Liver (tissue), 9 donors: Measurements from ENCODE around the gene WBP1. TPM values are rescaled to one million over a fixed set of nuclear protein-coding genes. Genes with fewer than 3 reads are reported as not detected.

Experiments
- DNase-seq: peaks from one replicate; pipeline ENCODE4 v3.0.0-alpha.2; 2017; ENCODE audit warnings: low spot score
- H3K27ac ChIP-seq, 2 donors: one replicate each; pipeline ENCODE4 v1.7.0; 2013; ENCODE audit warnings: inconsistent platforms in 2 of 2, low read length in 2 of 2, control low read depth in 1 of 2, low read depth in 1 of 2, mild to moderate bottlenecking in 1 of 2
- H3K27me3 ChIP-seq, 4 donors: one replicate each; pipeline versions ENCODE4 v1.6.1 to v1.7.0; 2013; ENCODE audit warnings: low read length in 3 of 4, inconsistent platforms in 1 of 4, mild to moderate bottlenecking in 1 of 4, moderate library complexity in 1 of 4; ENCODE audit not compliant: control insufficient read depth in 4 of 4, insufficient read depth in 4 of 4
- H3K36me3 ChIP-seq, 4 donors: one replicate each; pipeline versions ENCODE4 v1.6.1 to v1.7.0; 2013; ENCODE audit warnings: low read length in 3 of 4, mild to moderate bottlenecking in 3 of 4, low read depth in 1 of 4, moderate library complexity in 1 of 4; ENCODE audit not compliant: control insufficient read depth in 4 of 4, insufficient read depth in 3 of 4
- H3K4me1 ChIP-seq, 4 donors: one replicate each; pipeline versions ENCODE4 v1.6.1 to v1.7.0; 2013; ENCODE audit warnings: low read length in 3 of 4, mild to moderate bottlenecking in 3 of 4, moderate library complexity in 1 of 4; ENCODE audit not compliant: control insufficient read depth in 4 of 4, insufficient read depth in 4 of 4
- H3K4me3 ChIP-seq, 3 donors: one replicate each; pipeline versions ENCODE4 v1.6.1 to v1.7.0; 2013; ENCODE audit warnings: low read length in 3 of 3, control low read depth in 1 of 3, low read depth in 1 of 3, mild to moderate bottlenecking in 1 of 3
- H3K9ac ChIP-seq, 2 donors: one replicate each; pipeline ENCODE4 v1.7.0; 2013; ENCODE audit warnings: low read length in 2 of 2, mild to moderate bottlenecking in 2 of 2, moderate library complexity in 2 of 2, control low read depth in 1 of 2, low read depth in 1 of 2
- H3K9me3 ChIP-seq, 4 donors: one replicate each; pipeline versions ENCODE4 v1.6.1 to v1.7.0; 2013; ENCODE audit warnings: low read length in 3 of 4; ENCODE audit not compliant: control insufficient read depth in 4 of 4
- EGR1 ChIP-seq, 2 donors: IDR thresholded peaks; 2 replicates each; pipeline ENCODE4 v1.6.1; 2016 to 2018; ENCODE audit warnings: antibody characterized with exemption in 2 of 2, low read depth in 2 of 2
- FOXA1 ChIP-seq: IDR thresholded peaks from 2 replicates; pipeline ENCODE4 v1.6.1; 2016; ENCODE audit warnings: antibody characterized with exemption
- FOXA2 ChIP-seq: IDR thresholded peaks from 2 replicates; pipeline ENCODE4 v1.6.1; 2016; ENCODE audit warnings: antibody characterized with exemption
- GABPA ChIP-seq, 2 donors: IDR thresholded peaks in 1 of 2; conservative IDR thresholded peaks in 1 of 2; 2 replicates each; pipeline ENCODE4 v1.6.1; 2016; ENCODE audit warnings: antibody characterized with exemption in 2 of 2, mild to moderate bottlenecking in 1 of 2, moderate library complexity in 1 of 2
- HNF4A ChIP-seq, 2 donors: conservative IDR thresholded peaks; 2 replicates each; pipeline ENCODE4 v1.6.1; 2016; ENCODE audit warnings: antibody characterized with exemption in 2 of 2, mild to moderate bottlenecking in 2 of 2
- HNF4G ChIP-seq: IDR thresholded peaks from 2 replicates; pipeline ENCODE4 v1.6.1; 2016; ENCODE audit warnings: antibody characterized with exemption
- JUND ChIP-seq, 2 donors: IDR thresholded peaks; 2 replicates each; pipeline ENCODE4 v1.6.1; 2016; ENCODE audit warnings: antibody characterized with exemption in 2 of 2
- NR2F2 ChIP-seq: IDR thresholded peaks from 2 replicates; pipeline ENCODE4 v1.6.1; 2016; ENCODE audit warnings: antibody characterized with exemption
- RAD21 ChIP-seq, 2 donors: IDR thresholded peaks; 2 replicates each; pipeline ENCODE4 v1.6.1; 2016; ENCODE audit warnings: antibody characterized with exemption in 2 of 2, mild to moderate bottlenecking in 2 of 2
- RXRA ChIP-seq, 2 donors: IDR thresholded peaks; 2 replicates each; pipeline ENCODE4 v1.6.1; 2017 to 2018; ENCODE audit warnings: antibody characterized with exemption in 2 of 2, mild to moderate bottlenecking in 1 of 2
- SP1 ChIP-seq: IDR thresholded peaks from 2 replicates; pipeline ENCODE4 v1.6.1; 2018; ENCODE audit warnings: antibody characterized with exemption, mild to moderate bottlenecking
- TAF1 ChIP-seq: conservative IDR thresholded peaks from 2 replicates; pipeline ENCODE4 v1.6.1; 2016; ENCODE audit warnings: antibody characterized with exemption, mild to moderate bottlenecking
- YY1 ChIP-seq: IDR thresholded peaks from 2 replicates; pipeline ENCODE4 v1.6.1; 2016; ENCODE audit warnings: antibody characterized with exemption, mild to moderate bottlenecking
- WGBS: extraction: QIAGEN DNeasy Blood & Tissue Kit; methylation state at CpG from one replicate; pipeline ENCODE4 v1.1.7; 2013; 5-methylcytosine and 5-hydroxymethylcytosine counted together
- polyA plus RNA-seq, 2 donors: library from polyadenylated mRNA; stranded (reverse) in 1 of 2; unstranded in 1 of 2; fragments of 200-250 nt in 1 of 2; fragments of >200 nt in 1 of 2; fragmentation: Nextera tagmentation in 1 of 2; extraction: Ambion mirVana in 1 of 2; gene quantifications; one replicate each; pipeline versions ENCODE4 v1.2.1 to v1.2.3, GENCODE V29; 2013 to 2015
- total RNA-seq, 2 donors: library from RNA; depleted of rRNA; stranded (reverse); fragments of >200 nt; gene quantifications; one replicate each; pipeline ENCODE4 v1.2.3, GENCODE V29; 2014
- TF ChIP-seq, protein P1 (sequence below): IDR thresholded peaks from 2 replicates; pipeline ENCODE4 v1.6.1; 2016; ENCODE audit warnings: antibody characterized with exemption
- TF ChIP-seq, protein P2 (sequence below): fragments of 150-350 bp; IDR thresholded peaks from 2 replicates; pipeline ENCODE4 v1.5.1; 2017; ENCODE audit warnings: improper control_type of control experiment, low read depth, low read length; ENCODE audit not compliant: missing input control
- TF ChIP-seq, protein P3 (sequence below): IDR thresholded peaks from 2 replicates; pipeline ENCODE4 v1.6.1; 2016; ENCODE audit warnings: antibody characterized with exemption, mild to moderate bottlenecking
- TF ChIP-seq, protein P4 (sequence below): IDR thresholded peaks from 2 replicates; pipeline ENCODE4 v1.6.1; 2016; ENCODE audit warnings: antibody characterized with exemption
- TF ChIP-seq, protein P5 (sequence below): IDR thresholded peaks from 2 replicates; pipeline ENCODE4 v1.6.1; 2016; ENCODE audit warnings: antibody characterized with exemption
- donor health status: healthy.
- donor health status: healthy.
- donor health status: healthy.
- donor health status: healthy.
- donor health status: healthy.

WBP1 gene
- total and polyA plus RNA-seq, 4 donors: 19.2 to 45.0 (median 24.9) TPM

DNA sequence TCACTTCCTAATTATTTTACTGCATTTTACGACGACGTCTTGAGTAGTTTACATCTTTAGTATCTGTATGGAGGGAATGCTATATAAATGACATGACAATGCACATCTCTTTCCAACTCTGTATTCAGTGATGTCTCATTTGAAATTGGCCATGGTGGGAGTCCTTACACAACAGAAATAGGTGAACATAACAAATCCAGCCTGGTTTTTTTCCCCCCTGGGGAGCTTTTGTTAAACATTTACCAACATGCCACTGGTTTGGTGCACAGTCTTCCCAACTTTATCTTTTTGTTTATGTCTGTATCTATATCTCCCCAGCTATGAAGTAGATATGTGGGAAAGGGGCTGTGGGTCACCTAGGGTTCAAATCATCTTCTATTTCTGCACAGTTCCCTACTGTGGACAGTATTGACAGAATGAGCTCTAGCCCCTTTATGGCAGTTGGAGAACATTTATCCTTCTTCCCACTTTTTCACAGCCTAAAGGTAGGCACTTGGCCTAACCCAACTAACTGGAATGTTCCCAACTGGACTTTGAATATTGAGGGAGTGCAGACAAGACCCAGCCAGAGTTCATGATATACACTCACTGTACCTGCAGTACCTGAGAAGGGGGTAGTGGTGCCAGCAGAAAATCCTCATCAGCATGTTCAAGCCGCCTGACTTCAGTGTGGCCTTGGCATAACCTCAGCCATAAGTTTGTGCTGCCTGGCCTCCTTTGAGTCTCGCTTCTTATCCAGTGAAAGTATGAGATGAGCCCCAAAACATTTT is 10.8 kb upstream of the WBP1 start:
- peak overlapping the region in 2 of 3 donors; percentile 26 to 34 for H3K4me3 ChIP-seq
- no peak for DNase-seq
- H3K27me3 ChIP-seq: no peaks in the 10 kb centered on the region
- WGBS: 41% methylated on average over 5 of the region's 5 CpGs
- peaks cover 20 to 40% (median 33%) of the 10 kb centered on the region in 4 donors for H3K4me1 ChIP-seq
- H3K36me3 ChIP-seq: no peaks in the 10 kb centered on the region
- no peaks in the 10 kb centered on the region for H3K9me3 ChIP-seq
- H3K27ac ChIP-seq: peak overlapping the region; percentile 72 to 87
- no peak overlapping the region for H3K9ac ChIP-seq
- TF ChIP-seq EGR1 (IDR thresholded peaks at IDR 0.05; ENCODE audit: low read depth in 2 of 2) (no peak), HNF4A (conservative IDR thresholded peaks at IDR 0.05) (peak; percentile 92 to 96), GABPA (IDR thresholded peaks at IDR 0.05 in 1 of 2, conservative IDR thresholded peaks at IDR 0.05 in 1 of 2) (no peak), RAD21 (IDR thresholded peaks at IDR 0.05) (peak in 1 of 2 donors; percentile 24), TAF1 (no peak), FOXA2 (no peak), NR2F2 (no peak), JUND (IDR thresholded peaks at IDR 0.05) (peak in 1 of 2 donors; percentile 62), YY1 (peak; percentile 64), SP1 (peak; percentile 97), HNF4G (peak; percentile 89), FOXA1 (no peak), RXRA (IDR thresholded peaks at IDR 0.05) (peak; percentile 80 to 91)
- TF ChIP-seq, protein P1, sequence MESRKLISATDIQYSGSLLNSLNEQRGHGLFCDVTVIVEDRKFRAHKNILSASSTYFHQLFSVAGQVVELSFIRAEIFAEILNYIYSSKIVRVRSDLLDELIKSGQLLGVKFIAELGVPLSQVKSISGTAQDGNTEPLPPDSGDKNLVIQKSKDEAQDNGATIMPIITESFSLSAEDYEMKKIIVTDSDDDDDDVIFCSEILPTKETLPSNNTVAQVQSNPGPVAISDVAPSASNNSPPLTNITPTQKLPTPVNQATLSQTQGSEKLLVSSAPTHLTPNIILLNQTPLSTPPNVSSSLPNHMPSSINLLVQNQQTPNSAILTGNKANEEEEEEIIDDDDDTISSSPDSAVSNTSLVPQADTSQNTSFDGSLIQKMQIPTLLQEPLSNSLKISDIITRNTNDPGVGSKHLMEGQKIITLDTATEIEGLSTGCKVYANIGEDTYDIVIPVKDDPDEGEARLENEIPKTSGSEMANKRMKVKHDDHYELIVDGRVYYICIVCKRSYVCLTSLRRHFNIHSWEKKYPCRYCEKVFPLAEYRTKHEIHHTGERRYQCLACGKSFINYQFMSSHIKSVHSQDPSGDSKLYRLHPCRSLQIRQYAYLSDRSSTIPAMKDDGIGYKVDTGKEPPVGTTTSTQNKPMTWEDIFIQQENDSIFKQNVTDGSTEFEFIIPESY: peak; percentile 33
- TF ChIP-seq, protein P2, sequence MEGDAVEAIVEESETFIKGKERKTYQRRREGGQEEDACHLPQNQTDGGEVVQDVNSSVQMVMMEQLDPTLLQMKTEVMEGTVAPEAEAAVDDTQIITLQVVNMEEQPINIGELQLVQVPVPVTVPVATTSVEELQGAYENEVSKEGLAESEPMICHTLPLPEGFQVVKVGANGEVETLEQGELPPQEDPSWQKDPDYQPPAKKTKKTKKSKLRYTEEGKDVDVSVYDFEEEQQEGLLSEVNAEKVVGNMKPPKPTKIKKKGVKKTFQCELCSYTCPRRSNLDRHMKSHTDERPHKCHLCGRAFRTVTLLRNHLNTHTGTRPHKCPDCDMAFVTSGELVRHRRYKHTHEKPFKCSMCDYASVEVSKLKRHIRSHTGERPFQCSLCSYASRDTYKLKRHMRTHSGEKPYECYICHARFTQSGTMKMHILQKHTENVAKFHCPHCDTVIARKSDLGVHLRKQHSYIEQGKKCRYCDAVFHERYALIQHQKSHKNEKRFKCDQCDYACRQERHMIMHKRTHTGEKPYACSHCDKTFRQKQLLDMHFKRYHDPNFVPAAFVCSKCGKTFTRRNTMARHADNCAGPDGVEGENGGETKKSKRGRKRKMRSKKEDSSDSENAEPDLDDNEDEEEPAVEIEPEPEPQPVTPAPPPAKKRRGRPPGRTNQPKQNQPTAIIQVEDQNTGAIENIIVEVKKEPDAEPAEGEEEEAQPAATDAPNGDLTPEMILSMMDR: no peak
- TF ChIP-seq, protein P3, sequence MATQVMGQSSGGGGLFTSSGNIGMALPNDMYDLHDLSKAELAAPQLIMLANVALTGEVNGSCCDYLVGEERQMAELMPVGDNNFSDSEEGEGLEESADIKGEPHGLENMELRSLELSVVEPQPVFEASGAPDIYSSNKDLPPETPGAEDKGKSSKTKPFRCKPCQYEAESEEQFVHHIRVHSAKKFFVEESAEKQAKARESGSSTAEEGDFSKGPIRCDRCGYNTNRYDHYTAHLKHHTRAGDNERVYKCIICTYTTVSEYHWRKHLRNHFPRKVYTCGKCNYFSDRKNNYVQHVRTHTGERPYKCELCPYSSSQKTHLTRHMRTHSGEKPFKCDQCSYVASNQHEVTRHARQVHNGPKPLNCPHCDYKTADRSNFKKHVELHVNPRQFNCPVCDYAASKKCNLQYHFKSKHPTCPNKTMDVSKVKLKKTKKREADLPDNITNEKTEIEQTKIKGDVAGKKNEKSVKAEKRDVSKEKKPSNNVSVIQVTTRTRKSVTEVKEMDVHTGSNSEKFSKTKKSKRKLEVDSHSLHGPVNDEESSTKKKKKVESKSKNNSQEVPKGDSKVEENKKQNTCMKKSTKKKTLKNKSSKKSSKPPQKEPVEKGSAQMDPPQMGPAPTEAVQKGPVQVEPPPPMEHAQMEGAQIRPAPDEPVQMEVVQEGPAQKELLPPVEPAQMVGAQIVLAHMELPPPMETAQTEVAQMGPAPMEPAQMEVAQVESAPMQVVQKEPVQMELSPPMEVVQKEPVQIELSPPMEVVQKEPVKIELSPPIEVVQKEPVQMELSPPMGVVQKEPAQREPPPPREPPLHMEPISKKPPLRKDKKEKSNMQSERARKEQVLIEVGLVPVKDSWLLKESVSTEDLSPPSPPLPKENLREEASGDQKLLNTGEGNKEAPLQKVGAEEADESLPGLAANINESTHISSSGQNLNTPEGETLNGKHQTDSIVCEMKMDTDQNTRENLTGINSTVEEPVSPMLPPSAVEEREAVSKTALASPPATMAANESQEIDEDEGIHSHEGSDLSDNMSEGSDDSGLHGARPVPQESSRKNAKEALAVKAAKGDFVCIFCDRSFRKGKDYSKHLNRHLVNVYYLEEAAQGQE: peak; percentile 76
- TF ChIP-seq, protein P4, sequence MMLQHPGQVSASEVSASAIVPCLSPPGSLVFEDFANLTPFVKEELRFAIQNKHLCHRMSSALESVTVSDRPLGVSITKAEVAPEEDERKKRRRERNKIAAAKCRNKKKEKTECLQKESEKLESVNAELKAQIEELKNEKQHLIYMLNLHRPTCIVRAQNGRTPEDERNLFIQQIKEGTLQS: no peak
- TF ChIP-seq, protein P5, sequence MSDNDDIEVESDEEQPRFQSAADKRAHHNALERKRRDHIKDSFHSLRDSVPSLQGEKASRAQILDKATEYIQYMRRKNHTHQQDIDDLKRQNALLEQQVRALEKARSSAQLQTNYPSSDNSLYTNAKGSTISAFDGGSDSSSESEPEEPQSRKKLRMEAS: peak; percentile 18
